AG09319 (cell line): ENCODE results near the gene SCYGR1.
A peak's percentile ranks its signal among the peaks of the same experiment; 100 is the strongest.

Experiments used
- DNase-seq: peaks from one replicate; pipeline ENCODE4 v3.0.0-alpha.2; 2010; ENCODE audit warnings: low read depth; ENCODE audit errors: extremely low read depth
- CTCF ChIP-seq: IDR thresholded peaks from 2 replicates; pipeline ENCODE4 v1.5.1; 2011; ENCODE audit warnings: low read depth, mild to moderate bottlenecking, inconsistent platforms, low read length, moderate library complexity

Gene SCYGR1

DNA sequence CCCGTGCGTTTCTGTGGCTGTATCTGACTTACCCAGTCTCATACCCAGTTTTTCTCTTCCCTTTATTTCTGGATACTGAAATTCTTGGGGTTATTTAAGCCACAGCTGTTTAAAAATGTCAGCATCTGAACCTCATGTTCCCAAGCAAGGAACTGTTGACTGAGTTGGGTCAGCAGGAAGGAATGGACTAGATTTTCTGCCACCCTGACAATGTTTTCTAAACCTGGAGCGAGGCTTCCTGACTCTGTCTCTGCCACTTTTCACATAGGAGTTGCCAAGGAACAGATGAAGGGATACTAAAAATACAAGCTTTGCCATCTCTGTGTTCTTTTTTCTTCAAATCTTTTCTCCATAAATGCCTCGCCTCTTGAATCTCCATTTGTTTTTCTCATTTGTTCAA, 29.0 kb upstream of the SCYGR1 start:
- no peak for DNase-seq
- TF ChIP-seq CTCF, result no peak

- TF ChIP-seq CTCF, result no peak
- peak; percentile 40 for DNase-seq
Measured at GRCh38 chr2:227415538-227416424, 28.0 kb upstream of the SCYGR1 start.

- TF ChIP-seq CTCF, result no peak
- no peak for DNase-seq
Measured at GRCh38 chr2:227414846-227415245, 27.1 kb upstream of the SCYGR1 start.

GRCh38 chr2:227413371-227413770, 25.6 kb upstream of the SCYGR1 start:
- TF ChIP-seq CTCF, result no peak
- DNase-seq, result no peak

DNA sequence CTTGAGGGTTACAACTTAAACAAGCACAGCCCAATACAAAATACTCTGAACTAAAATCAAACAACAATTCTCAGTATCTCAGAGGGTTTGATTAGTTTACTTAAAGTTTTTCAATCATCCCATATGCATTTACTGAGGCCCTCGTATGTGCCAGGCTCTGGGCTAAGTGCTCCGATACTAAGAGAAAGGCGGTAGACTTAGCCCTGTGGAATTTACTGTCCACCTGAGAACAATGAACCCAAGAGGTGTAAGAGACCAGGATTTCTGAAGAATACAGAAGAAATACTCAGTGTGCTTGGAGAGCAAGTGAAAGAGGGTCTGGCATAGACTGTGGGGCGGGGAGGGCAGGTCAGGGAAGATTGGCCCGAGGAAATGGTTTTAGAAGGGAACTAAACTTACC, 25.1 kb upstream of the SCYGR1 start:
- DNase-seq, result no peak
- no peak for TF ChIP-seq CTCF

- no peak for DNase-seq
Measured at GRCh38 chr2:227411990-227412350, 24.2 kb upstream of the SCYGR1 start.

More at GRCh38 chr2:227411990-227412350, 24.2 kb upstream of the SCYGR1 start:
- TF ChIP-seq CTCF, result no peak
